Fibroblast of villous mesenchyme (primary cell): ENCODE measurements around the gene MCOLN3. TPM values are rescaled to one million over a fixed set of nuclear protein-coding genes. Genes with fewer than 3 reads are reported as not detected.
A peak's percentile ranks its signal among the peaks of the same experiment; 100 is the strongest.
"Not testable (repeated sequence)": the region's sequence is repeated elsewhere in the genome, so short reads cannot be mapped to it uniquely, and the experiment has no call there.

Experiments
- DNase-seq: peaks from one replicate; pipeline ENCODE4 v3.0.0-alpha.2; 2010; ENCODE audit warnings: low read depth
- H3K4me3 ChIP-seq: 2 replicates; pipeline ENCODE4 v1.5.1; 2011; ENCODE audit warnings: low read depth, mild to moderate bottlenecking, low read length
- CTCF ChIP-seq: IDR thresholded peaks from 2 replicates; pipeline ENCODE4 v1.5.1; 2012; ENCODE audit warnings: low read depth, mild to moderate bottlenecking, low read length; ENCODE audit not compliant: insufficient read depth
- total RNA-seq: library from RNA; depleted of rRNA; stranded (reverse); fragments of >200 nt; gene quantifications from 2 replicates; pipeline ENCODE4 v1.2.3, GENCODE V29; 2012

Gene MCOLN3
- total RNA-seq, 1 donor, result 0.86 TPM

- DNase-seq, result peak; percentile 81
- H3K4me3 ChIP-seq, result no peak overlapping the region
- TF ChIP-seq CTCF, result no peak
Measured at GRCh38 chr1:85019994-85020393, 28.3 kb downstream of the MCOLN3 start.

- TF ChIP-seq CTCF, result no peak
- no peak for DNase-seq
- no peak overlapping the region for H3K4me3 ChIP-seq
Measured at GRCh38 chr1:85015826-85016225, 32.5 kb downstream of the MCOLN3 start.

- H3K4me3 ChIP-seq, DNase-seq: not testable (repeated sequence)
Measured at GRCh38 chr1:85005641-85006040, 42.7 kb downstream of the MCOLN3 start.

GRCh38 chr1:85001742-85002141 is 46.6 kb downstream of the MCOLN3 start:
- no peak for DNase-seq
- TF ChIP-seq CTCF, result no peak
- H3K4me3 ChIP-seq, result no peak overlapping the region

GRCh38 chr1:84998642-84999280 is 49.5 kb downstream of the MCOLN3 start:
- H3K4me3 ChIP-seq, result no peak overlapping the region
- DNase-seq, result peak; percentile 1
- TF ChIP-seq CTCF, result no peak

GRCh38 chr1:84997667-84998600 is 50.4 kb downstream of the MCOLN3 start:
- DNase-seq, result peak; percentile 10
- peak overlapping the region; percentile 62 for H3K4me3 ChIP-seq
- no peak for TF ChIP-seq CTCF
